Esophagus squamous epithelium (tissue), 5 donors: Measurements from ENCODE around the gene HOXD10. TPM values are rescaled to one million over a fixed set of nuclear protein-coding genes. Genes with fewer than 3 reads are reported as not detected.

ENCODE experiments used
- DNase-seq: peaks from one replicate; lab custom pipeline; 2025; lab: John Stamatoyannopoulos, UW
- H3K27ac ChIP-seq, 4 donors: fragments of 200-600 bp; sonication (generic); one replicate each; pipeline ENCODE4 v1.5.1; 2016 to 2019; ENCODE audit warnings: mild to moderate bottlenecking in 1 of 4
- H3K27me3 ChIP-seq, 4 donors: fragments of 200-600 bp; sonication (generic); 1 replicate in 3 of 4; 2 replicates in 1 of 4; pipeline versions ENCODE4 v1.5.1 to v1.6.0; 2017 to 2021; ENCODE audit warnings: antibody characterized with exemption in 1 of 4
- H3K36me3 ChIP-seq, 3 donors: fragments of 200-600 bp; sonication (generic); one replicate each; pipeline ENCODE4 v1.5.1; 2016 to 2019
- H3K4me1 ChIP-seq, 3 donors: fragments of 200-600 bp; sonication (generic); one replicate each; pipeline ENCODE4 v1.5.1; 2017 to 2019
- H3K4me3 ChIP-seq, 4 donors: fragments of 200-600 bp; sonication (generic); 1 replicate in 3 of 4; 2 replicates in 1 of 4; pipeline ENCODE4 v1.5.1; 2016 to 2019; ENCODE audit warnings: mild to moderate bottlenecking in 2 of 4, moderate library complexity in 1 of 4
- H3K9me3 ChIP-seq, 3 donors: fragments of 200-600 bp; sonication (generic); one replicate each; pipeline ENCODE4 v1.5.1; 2016 to 2019
- CTCF ChIP-seq, 6 experiments: fragments of 450-650 bp in 4 of 6; fragments of 200-600 bp in 2 of 6; sonication (generic) in 2 of 6; IDR thresholded peaks; one replicate each; pipeline ENCODE4 v1.5.1; 2016 to 2019; ENCODE audit warnings: antibody characterized with exemption in 6 of 6, mild to moderate bottlenecking in 4 of 6, moderate library complexity in 4 of 6
- POLR2A ChIP-seq, 4 donors: fragments of 450-650 bp; IDR thresholded peaks; one replicate each; pipeline ENCODE4 v1.6.1; 2017; ENCODE audit warnings: antibody characterized with exemption in 4 of 4, mild to moderate bottlenecking in 4 of 4, moderate library complexity in 3 of 4
- WGBS, 2 donors: methylation state at CpG; one replicate each; pipeline ENCODE4 v1.1.5; 2018; 5-methylcytosine and 5-hydroxymethylcytosine counted together
- intact Hi-C: fragments of 100-400 bp; cut with DNase I; formaldehyde crosslinking; loops from one replicate; pipeline ENCODE4 v1.15.0; 2022
- total RNA-seq, 4 donors: library from RNA; depleted of rRNA; stranded (reverse); fragments of >200 nt; gene quantifications; one replicate each; pipeline ENCODE4 v1.1.0, GENCODE V29; 2016
- donor health status: DM: yes; HTN: yes; CAD: no.

The HOXD10 gene
- total RNA-seq, 4 donors from 2014 or later: 0.22 to 0.38 TPM; not detected in 2

GRCh38 chr2:176134035-176134434 lies 17.5 kb downstream of the HOXD10 start:
- WGBS, 2 donors: 38 to 48% methylated on average over 4 of the region's 4 CpGs
- no peaks in the 10 kb centered on the region for H3K9me3 ChIP-seq
- DNase-seq: no peak
- intact Hi-C loops: no loop called here
- no peaks in the 10 kb centered on the region for H3K36me3 ChIP-seq
- H3K4me1 ChIP-seq: peaks cover 5 to 61% (median 9%) of the 10 kb centered on the region in 3 donors
- no peak overlapping the region for H3K4me3 ChIP-seq
- H3K27me3 ChIP-seq: peaks cover 28 to 100% (median 54%) of the 10 kb centered on the region in 4 donors
- TF ChIP-seq CTCF (IDR thresholded peaks at IDR 0.05): no peak
- no peak for TF ChIP-seq POLR2A (IDR thresholded peaks at IDR 0.05)
- no peak overlapping the region for H3K27ac ChIP-seq

- intact Hi-C loops: loop anchor here (5.0 kb wide), 1 partner anchor 422 kb away; no protein-coding TSS in a partner anchor
- Histone ChIP-seq H3K27me3 (peaks cover 24 to 100% (median 55%) of the 10 kb centered on the region in 4 donors), H3K36me3 (no peaks in the 10 kb centered on the region), H3K4me1 (peaks cover 0 to 58% (median 4%) of the 10 kb centered on the region in 3 donors), H3K4me3 (no peak overlapping the region), H3K9me3 (no peaks in the 10 kb centered on the region), H3K27ac (peak overlapping the region in 3 of 4 donors; percentile 66 to 83 (median 82))
- no peak for DNase-seq
- TF ChIP-seq CTCF (IDR thresholded peaks at IDR 0.05) (no peak), POLR2A (IDR thresholded peaks at IDR 0.05) (no peak)
These were observed 18.5 kb downstream of the HOXD10 start for GRCh38 chr2:176135035-176135440.

GRCh38 chr2:176136374-176137251 lies 20.0 kb downstream of the HOXD10 start:
- TF ChIP-seq POLR2A (IDR thresholded peaks at IDR 0.05) (no peak), CTCF (IDR thresholded peaks at IDR 0.05) (no peak)
- no peaks in the 10 kb centered on the region for H3K9me3 ChIP-seq
- H3K4me3 ChIP-seq: peak overlapping the region; percentile 12 to 63 (median 38)
- H3K36me3 ChIP-seq: no peaks in the 10 kb centered on the region
- 7 to 10% methylated on average over 15 to 27 of the region's 71 CpGs for WGBS, 2 donors
- peaks cover 0 to 60% (median 9%) of the 10 kb centered on the region in 3 donors for H3K4me1 ChIP-seq
- H3K27me3 ChIP-seq: peaks cover 19 to 100% (median 49%) of the 10 kb centered on the region in 4 donors
- no peak for DNase-seq
- peak overlapping the region; percentile 19 to 83 (median 74) for H3K27ac ChIP-seq
- intact Hi-C loops: loop anchor here (5.0 kb wide), 1 partner anchor 421 kb away; no protein-coding TSS in a partner anchor

- Histone ChIP-seq H3K27me3 (peaks cover 17 to 100% (median 45%) of the 10 kb centered on the region in 4 donors), H3K36me3 (no peaks in the 10 kb centered on the region), H3K4me3 (peak overlapping the region; percentile 12 to 63 (median 38)), H3K9me3 (no peaks in the 10 kb centered on the region), H3K27ac (peak overlapping the region; percentile 19 to 83 (median 74)), H3K4me1 (peaks cover 0 to 56% (median 9%) of the 10 kb centered on the region in 3 donors)
- intact Hi-C loops: loop anchor here (5.0 kb wide), 1 partner anchor 420 kb away; no protein-coding TSS in a partner anchor
- no peak for DNase-seq
- WGBS, 2 donors: 14 to 42% methylated on average over 1 to 2 of the region's 2 CpGs
- TF ChIP-seq CTCF (IDR thresholded peaks at IDR 0.05) (no peak), POLR2A (IDR thresholded peaks at IDR 0.05) (no peak)
These were observed 20.6 kb downstream of the HOXD10 start for GRCh38 chr2:176137252-176137580.

GRCh38 chr2:176137906-176138305 lies 21.3 kb downstream of the HOXD10 start:
- Histone ChIP-seq H3K4me1 (peaks cover 0 to 50% (median 9%) of the 10 kb centered on the region in 3 donors), H3K9me3 (no peaks in the 10 kb centered on the region), H3K27me3 (peaks cover 17 to 100% (median 41%) of the 10 kb centered on the region in 4 donors), H3K4me3 (peak overlapping the region in 3 of 4 donors; percentile 27 to 63 (median 49)), H3K36me3 (no peaks in the 10 kb centered on the region), H3K27ac (peak overlapping the region in 3 of 4 donors; percentile 61 to 66 (median 62))
- TF ChIP-seq POLR2A (IDR thresholded peaks at IDR 0.05): no peak
- no peak for TF ChIP-seq CTCF (IDR thresholded peaks at IDR 0.05)
- WGBS, 2 donors: 43 to 49% methylated on average over 8 of the region's 8 CpGs
- intact Hi-C loops: loop anchor here (5.0 kb wide), 1 partner anchor 419 kb away; no protein-coding TSS in a partner anchor
- DNase-seq: no peak
